Activated T-helper 1 cell treated with Interleukin-2 at 50 U/mL for 16 hours (primary cell): ENCODE measurements around the gene MPV17.
"Not testable (repeated sequence)": the region's sequence is repeated elsewhere in the genome, so short reads cannot be mapped to it uniquely, and the experiment has no call there.

Experiments
- DNase-seq: peaks from one replicate; pipeline ENCODE4 v3.0.0-alpha.2; 2020; ENCODE audit warnings: low read depth

Gene MPV17

DNA sequence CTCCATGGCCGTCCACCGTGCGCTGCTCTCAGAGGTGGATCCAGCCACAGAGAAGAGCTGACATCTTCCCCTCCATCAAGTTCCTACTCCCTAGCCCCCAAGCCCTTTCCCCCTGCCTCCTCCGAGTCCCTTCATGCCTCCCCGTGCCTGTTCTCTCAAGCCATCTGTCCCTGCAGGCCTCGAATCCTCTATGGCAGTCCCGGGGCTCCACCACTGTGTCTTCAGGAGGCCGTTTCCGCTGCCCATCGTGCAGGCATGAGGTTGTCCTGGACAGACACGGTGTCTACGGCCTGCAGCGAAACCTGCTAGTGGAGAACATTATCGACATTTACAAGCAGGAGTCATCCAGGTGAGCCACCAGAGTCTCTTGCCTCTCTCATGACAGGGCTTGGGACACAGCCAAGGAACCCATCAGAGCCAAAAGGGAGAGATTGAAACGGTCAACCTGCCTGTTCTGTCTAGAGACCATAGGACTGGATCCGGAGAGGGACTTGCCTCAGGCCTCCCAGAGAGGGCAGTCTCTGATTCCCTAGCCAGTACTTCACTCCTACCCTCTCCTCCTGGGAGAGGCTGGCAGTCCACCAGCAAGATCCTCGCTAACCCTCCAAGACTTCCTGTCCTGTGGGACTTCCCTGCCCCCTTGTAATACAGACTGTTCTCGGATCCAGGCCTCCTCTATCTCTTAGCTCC, 24.4 kb downstream of the MPV17 start:
- DNase-seq = no peak

DNA sequence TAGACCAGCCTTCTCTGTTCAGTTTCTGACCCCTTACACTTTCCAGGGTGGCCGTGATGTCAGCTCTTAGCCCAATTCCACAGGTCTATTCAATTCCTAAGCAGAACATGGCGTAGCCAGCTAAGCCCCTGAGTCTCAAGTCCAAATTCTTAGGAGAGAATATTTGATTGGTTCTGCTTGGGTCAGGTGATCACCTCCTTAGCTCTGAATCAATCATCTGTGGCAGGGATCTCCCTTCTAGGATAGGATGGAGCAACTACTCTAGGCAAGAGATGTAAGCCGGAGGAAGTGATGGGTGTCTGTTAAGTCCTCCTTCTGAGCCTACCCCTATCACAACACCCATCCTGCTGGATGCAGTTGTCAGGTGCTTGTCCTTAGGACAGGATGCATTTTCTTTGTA, 25.7 kb downstream of the MPV17 start:
- DNase-seq = no peak

DNA sequence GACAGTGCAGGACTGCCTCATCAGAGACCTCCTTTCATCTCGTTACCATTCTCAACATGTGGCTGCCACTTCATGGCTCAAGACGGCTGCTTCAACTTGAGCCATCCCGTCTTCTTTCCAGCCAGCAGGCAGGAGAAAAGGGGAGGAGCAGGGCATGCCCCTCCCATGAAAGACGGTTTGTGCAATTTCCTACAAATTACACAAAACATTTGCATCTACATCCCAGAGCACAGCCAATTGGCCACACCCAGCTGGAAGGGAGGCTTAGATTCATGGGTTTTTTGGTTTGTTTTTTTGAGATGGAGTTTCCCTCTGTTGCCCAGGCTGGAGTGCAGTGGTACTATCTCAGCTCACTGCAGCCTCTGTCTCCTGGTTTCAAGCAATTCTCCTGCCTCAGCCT, 26.4 kb downstream of the MPV17 start:
- DNase-seq = no peak

DNA sequence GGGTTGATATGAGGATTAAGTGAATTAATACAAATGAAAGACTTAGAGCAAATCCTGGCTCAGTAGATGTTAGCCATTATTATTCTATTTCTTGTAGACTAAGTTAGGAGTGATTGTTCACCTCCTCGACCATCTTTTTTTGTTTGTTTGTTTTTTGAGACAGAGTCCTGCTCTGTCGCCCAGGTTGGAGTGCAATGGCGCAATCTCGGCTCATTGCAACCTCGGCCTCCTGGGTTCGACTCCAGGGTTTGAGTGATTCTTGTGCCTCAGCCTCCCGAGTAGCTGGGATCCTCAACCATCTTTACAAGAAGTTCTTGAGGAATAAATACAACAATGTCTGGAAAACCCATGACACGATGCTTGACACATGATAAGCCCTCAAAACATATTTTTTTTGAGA, 28.0 kb downstream of the MPV17 start:
- DNase-seq = no peak

DNA sequence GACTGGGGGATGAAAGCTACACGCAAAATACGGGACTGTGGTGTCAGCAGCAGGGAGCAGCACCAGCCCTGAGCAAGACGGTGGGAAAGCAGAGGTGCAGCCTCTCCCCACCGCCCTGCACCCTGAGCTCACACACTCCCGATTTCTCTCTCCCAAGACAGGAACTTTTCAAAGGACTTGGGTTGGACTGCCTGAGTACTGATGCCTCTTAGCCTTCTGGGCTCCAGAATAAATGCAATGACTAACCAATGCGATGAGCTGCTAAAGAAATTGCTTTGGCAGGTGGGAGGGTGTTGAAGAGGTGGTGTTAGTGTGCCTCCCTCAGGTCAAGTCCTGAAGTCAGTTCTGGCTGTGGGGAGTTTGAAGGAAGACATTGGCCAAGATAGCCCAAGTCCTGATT, 31.0 kb downstream of the MPV17 start:
- no peak for DNase-seq

DNA sequence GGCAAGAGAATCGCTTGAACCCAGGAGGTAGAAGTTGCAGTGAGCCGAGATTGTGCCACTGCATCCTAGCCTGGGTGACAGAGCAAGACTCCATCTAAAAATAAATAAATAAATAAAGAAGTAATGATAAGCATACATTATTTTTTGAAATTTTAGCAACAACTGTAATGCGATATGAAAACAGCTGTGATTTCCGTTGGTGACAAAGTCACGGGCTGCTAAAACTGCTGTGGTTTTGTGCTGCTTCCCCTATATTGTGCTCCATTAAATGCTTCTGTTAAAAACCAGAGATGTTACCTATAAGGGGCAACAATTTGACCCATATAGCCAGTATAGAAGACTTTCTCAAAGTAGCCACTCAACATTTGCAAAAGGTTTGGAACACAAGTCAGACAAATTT, 32.3 kb downstream of the MPV17 start:
- no peak for DNase-seq

DNA sequence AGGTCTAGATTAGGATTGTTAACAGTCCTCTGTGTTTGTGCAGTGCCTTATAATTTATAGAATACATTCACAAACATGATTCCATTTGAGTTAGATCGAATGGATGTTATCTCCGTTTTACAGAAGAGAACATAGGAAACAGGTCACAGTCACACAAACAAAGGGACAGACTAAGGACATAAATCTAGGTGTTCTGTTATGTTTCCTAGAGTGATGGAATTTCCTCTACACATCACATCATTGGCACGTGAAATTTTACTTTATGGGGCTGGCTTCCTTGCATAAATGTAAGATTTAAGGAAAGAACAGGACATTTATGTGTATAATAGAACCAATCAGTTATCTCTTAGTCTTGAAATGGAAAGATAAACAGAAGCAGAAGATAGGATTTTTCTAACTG, 34.3 kb downstream of the MPV17 start:
- DNase-seq = no peak

DNA sequence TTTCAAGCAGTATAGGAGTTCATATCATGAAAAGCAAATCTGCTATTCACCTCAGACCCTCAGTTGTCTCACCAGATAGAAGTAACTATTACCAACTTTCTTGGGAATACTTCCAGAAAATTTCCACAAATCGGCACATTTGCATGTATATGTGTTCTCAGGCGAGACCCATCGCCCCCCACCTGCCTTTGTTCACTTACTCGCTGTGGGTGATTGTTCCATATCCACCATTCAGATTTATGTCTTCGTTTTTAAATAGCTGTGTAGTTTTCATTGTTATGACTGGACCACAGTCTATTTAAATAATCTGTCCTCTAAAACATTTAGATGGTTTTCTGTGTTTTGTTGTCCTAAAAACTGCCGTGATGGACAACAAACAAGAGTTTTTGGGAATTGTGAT, 37.4 kb downstream of the MPV17 start:
- no peak for DNase-seq

DNA sequence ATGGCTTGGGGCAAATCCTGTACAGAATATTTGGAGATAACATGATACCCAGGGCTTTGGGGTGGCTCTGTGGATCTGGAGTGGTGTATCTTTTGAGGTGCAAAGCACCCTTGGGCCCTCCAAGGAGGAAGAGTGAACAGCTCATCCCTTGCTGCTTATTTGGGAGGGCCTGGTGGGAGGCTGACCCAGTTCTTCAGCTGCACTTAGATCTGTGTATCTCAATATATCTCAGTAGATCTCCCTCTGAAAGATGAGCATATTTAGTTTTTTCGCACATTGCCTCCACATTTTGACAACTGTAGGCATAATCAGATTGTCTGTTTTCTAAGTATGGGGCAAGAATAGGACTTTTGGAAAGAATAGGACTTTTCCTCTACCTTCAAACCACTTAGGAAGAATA, 37.9 kb downstream of the MPV17 start:
- DNase-seq = no peak

DNA sequence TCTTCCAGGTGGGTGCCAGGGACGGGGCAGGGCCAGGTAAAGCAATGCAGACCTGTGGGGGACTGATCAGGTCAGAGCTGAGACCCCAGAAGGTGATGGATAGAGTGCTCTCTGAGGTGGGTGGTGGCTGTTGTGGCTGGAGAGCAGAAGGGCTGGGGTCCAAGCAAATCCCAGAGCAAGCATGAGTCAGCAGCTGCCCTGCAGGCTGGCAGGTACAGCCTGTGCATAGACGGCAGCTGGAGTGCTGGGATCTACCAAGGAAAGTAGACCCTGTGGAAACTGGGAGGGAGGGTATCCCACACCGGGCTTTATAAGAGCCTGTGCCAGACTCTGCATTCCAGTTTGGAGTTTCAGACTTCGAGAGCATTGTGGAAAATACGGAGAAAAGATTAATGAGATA, 40.0 kb downstream of the MPV17 start:
- no peak for DNase-seq

DNA sequence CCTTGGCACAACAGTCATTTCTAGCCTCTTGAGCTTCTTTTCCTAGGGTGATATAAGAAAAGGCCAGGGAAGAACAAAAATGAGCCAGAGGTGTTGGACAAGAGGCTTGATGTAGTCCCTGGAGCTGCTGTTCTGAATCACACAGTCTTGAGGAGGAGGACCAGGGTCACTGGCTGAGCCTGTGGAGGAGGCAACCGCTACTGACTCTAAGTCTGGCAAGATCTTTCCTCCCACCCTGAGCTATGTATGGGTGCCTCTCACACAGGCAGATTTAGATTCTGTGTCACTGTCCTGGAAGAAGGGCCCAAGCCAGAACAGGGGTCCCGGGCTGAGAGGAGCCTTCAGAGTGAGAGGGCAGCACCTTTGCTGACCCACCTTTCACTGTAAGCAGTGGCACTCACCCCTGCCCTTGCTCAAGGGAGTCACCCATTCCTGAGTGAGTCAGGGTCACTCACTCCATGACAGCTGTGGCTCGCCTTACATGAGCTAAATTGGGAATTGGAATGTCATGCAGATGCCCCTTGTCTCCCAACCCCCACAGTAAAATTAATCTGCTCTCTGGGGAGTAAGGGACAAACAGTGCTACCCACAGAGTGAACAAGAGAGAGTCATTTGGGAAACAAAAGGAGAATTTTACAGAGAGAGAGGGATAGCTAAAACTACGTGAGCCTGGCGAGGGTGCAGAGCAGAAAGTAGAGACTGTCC, 40.9 kb downstream of the MPV17 start, which contains the start of gene TRIM54:
TSS of gene TRIM54 (plus strand) at position 575 of the 705 bp plus-strand sequence. CDS start 303 bp downstream, outside the sequence.
- DNase-seq = no peak

DNA sequence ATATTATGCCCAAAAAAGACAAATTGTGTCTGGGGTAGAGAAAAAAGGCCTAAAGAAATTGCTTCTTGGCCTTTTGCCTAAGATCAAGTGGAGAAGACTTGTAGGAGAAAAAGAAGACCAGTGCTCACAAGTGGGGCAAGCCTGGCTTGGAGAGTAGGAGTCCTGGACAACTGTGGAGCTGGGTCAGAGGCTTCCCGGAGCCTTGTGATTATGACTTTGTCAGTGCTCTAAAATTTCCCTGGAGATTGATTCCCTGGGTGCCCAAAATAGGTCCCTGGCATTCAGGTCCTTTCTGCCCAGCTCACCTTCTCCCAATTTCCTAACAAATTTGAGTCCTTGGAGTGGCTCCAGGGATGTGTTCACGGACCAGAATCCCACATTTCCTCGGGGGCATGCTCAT, 41.5 kb downstream of the MPV17 start:
- DNase-seq = no peak

DNA sequence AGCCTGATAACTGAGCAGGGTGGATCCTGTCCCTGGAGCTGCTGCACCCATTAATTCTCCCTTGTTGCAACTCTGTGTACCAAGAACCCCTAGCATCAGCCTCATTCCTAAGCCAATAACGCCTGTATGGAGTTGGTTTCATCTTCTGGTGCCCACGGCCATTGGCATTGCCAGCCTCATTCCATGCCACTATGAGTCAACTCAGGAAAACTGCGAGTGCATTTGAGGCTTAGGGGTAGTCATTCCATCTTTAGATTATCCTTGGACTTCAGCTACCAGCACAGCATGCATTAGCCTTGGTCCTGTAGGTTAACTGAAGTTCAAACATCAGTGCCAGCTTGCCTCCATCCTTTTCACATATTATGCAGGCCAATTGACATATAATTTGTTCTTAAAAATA, 42.1 kb downstream of the MPV17 start:
- DNase-seq = no peak

DNA sequence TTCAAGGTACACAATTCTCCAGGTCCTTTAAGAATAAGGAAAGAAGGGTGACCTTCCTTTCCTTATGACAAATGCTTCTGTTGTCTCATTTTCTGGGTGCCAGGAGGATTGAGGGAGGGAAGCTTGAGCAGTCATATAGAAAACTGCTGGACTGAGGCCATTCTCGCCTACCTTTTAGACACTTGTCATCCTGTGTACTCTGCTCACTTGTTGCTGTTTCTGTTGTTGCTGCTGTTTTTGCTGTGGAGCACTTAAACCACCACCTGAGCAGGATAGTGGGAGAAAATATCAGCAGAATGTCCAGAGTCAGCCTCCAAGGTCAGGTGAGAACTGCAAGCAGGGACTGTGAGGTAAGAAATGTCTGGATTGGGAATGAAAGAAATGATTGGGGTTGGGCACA, 44.9 kb downstream of the MPV17 start:
- DNase-seq = no peak

DNA sequence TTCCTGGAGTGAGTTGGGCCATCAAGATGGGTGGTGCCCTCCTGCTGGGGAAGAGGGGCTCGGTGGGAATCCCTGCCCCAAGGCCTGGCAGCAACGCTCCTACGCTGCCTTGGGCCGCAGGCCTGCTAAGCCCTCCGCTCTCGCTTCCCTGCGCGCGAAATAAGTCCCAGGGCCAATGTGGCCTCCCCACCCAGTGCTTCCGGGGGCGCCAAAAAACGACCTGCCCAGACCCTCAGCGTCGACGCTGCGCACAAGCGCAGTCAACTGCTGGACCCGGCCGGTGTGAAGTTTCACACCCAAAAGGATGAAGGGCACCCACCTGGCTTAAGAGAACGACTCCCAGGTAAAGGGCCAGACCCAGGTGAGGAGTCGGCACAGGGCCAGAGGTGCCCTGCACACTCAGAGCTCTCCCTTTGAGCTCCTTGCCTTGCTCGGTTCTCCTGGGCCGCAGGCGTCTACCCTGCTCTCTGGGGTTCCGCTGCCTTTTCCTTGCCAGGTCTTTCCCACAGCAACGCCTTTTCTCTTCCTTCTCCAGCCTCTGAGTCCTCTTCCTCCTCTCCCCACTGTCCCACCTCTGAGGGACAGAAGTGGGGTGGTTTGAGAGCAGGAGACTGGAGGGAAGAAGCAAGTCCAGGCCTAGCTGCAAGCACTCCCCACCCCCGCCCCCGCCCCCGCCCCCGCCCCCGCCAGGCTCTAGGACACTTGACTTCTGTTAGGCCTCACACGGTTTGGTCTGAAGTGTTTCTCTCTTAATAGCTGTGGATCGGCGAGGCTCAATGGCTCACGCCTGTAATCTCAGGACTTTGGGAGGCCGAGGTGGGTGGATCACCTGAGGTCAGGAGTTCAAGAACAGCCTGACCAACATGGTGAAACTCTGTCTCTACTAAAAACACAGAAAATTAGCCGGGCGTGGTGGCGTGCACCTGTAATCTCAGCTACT, 47.4 kb downstream of the MPV17 start, which contains the start of gene DNAJC5G:
TSS of gene DNAJC5G (plus strand) at position 223 of the 940 bp plus-strand sequence. CDS start 1,296 bp downstream, outside the sequence.
- DNase-seq = no peak

DNA sequence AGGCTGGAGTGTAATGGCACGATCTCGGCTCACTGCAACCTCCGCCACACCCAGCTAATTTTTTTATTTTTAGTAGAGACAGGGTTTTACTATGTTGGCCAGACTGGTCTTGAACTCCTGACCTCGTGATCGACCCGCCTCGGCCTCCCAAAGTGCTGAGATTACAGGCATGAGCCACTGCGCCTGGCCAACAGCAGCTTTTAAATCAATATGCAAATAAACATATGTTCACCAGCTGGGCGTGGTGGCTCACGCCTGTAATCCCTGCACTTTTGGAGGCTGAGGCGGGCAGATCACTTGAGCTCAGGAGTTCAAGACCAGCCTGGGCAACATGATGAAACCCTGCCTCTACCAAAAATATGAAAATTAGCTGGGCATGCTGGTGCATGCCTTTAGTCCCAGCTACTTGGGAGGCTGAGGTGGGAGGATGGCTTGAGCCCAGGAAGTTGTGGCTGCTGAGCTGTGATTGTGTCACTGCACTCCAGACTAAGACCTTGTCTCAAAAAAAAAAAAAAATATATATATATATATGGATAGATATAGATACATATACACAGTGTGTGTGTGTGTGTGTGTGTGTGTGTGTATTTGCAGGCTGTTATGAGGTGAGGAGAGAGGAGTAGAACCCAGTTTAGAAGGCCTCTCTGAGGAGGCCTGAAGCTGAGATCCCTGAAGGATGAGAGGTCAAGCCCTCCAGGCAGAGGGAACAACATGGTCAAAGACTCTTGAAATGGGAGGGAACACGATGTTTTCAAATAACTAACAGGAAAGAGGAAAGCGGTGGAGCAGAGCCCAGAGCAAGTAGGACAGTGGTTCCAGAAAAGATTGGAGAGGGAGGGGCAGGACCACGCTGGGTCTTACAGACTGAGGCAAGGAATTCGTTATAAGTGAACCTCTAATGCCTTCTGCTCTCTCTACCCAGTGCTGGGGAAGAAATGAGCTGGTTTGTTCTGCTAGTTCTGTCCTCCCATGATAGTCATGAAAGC, 50.1 kb downstream of the MPV17 start:
- not testable (repeated sequence) for DNase-seq

DNA sequence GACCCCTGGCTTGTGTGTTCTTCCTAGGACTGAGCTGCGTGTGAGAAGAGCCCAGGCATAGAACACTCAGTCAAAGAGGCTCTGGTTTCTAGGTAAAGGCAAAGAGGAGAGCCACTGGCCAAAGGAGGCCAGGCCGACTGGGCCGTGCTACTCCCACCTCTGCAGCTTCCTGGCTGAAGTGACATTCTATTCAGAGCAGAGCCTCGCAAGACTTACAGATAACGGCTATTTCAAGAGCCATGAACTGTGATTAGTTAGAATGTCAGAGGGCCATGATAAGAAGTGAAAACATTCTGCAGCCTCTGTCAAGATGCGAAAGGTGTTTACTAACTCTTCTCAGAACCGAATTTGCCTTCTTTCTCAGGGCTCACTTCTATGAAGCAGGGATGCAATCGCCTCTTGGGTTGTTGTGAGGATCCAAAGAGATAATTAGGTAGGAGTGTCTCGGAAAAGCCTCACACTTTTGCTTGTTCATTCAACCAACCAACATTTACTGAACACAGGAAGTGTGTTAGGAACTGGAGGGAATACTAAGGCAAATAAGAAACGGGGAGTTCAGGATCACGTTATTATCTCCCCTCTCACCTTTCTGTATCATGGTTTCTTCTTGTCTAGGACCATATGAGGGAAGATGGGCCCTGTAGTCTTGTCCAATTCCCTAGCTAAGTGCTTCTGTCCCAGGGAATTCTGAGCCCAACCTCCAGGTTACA, 51.1 kb downstream of the MPV17 start:
- no peak for DNase-seq

DNA sequence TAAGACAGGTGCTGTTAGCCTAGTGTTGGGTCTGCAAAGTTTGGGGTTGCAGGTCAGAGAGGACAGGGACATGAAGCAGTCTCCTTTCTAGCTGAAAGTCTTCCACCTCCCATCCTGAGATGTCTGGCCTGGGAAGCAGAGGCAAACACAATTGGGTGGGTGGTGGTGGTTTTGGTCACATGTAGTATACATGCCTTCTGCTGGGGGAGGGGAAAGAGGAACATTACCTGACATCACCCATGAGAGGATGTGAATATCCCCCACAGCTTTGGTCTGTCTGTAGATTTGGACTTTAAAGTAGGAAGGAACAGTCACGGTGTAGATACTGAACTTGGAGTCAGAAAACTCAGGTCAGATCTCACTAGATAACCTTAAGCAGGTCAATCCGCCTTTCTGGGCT, 52.2 kb downstream of the MPV17 start:
- DNase-seq = no peak

DNA sequence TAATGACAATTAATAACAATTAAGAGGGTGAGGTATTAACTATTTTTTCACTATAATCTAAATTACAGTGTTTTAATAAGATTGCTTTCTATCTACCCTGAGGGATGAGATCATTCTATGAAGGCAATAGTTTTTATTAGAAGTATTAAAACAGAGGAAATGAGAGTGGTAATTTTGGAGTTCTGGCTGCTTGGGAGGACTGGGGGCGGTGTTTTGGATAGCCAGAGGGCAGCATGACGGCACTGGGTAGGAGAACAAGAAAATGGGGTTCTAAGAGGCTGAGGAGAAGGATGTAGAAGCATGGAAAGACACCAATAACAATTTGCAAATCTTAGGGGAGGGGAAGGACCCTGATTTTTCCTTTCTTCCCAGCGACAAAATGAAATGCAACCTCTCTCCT, 52.8 kb downstream of the MPV17 start:
- no peak for DNase-seq

DNA sequence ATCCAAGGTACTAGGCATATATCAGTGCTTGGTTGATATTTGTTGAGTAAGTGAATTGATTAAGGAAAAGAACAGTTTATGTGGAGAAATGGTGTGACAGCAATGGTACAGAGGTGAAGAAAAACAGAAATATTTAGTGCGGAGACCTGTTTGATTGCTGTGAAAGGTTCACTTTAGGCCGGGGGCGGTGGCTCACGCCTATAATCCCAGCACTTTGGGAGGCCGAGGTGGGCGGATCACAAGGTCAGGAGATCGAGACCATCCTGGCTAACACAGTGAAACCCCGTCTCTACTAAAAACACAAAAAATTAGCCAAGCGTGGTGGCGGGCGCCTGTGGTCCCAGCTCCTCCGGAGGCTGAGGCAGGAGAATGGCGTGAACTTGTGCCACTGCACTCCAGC, 54.6 kb downstream of the MPV17 start:
- not testable (repeated sequence) for DNase-seq

DNA sequence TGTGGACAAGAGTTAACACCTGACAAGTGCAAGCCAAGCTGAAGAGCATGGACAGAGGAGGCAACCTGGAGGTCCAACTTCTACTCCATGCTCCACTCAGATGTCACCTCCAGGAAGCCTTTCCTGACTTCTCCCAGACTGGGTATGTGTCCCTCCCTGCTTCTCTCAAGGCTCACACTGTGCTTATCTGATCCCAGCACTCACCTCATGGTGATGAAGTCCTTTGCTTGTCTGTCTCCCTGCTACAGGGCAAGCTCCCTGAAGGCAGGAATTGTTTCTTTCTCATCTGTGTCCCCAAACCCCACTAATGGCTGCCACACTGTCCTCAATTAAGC, 57.4 kb downstream of the MPV17 start:
- DNase-seq = no peak
